GM21447 (cell line): ENCODE data around the gene PRIM2.
A peak's percentile ranks its signal among the peaks of the same experiment; 100 is the strongest.
"Not testable (repeated sequence)": the region's sequence is repeated elsewhere in the genome, so short reads cannot be mapped to it uniquely, and the experiment has no call there.

ENCODE experiments used
- ATAC-seq: cut with Tn5 transposase; IDR thresholded peaks from one replicate; pipeline ENCODE4 v1.9.1; 2021; ENCODE audit not compliant: unreplicated experiment

The PRIM2 gene

DNA sequence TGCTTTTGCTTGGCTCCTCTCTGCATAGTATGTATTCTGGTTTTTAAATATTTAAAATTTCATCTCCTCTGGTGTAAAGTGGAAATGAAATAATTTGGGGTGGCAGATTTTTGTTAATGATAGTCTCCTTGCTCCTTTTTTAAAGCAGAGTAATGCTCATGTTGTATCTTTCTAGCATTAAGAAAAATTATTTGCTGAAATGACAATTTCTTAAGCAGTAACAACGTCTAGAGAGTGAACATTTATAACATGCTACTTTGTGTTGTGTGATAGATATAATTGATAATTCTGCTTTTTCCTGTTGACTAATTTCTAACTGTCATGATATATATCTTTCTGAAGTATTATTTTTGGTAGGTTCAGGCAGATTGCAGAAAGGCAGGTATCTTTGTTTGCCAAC, 127.4 kb downstream of the PRIM2 start:
- ATAC-seq = not testable (repeated sequence)

DNA sequence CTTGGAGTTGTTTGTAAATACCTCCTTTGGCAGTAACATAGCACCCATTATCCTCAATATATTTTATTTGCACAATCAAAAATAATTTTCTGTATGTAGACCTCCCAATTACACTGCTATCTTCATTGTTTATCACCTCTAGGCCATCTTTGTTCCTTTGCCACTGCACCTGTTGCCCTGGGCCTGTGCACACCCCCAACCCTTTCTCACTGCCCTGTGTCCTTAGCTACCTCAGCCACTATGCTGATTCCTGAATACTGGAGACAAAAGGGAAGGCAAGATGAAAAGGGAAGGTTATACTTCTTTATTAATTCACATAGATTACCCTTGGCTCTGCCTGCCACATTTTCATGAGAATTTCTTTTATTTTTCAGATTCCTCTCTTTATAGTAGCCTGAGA, 127.9 kb downstream of the PRIM2 start:
- ATAC-seq = peak; percentile 29

DNA sequence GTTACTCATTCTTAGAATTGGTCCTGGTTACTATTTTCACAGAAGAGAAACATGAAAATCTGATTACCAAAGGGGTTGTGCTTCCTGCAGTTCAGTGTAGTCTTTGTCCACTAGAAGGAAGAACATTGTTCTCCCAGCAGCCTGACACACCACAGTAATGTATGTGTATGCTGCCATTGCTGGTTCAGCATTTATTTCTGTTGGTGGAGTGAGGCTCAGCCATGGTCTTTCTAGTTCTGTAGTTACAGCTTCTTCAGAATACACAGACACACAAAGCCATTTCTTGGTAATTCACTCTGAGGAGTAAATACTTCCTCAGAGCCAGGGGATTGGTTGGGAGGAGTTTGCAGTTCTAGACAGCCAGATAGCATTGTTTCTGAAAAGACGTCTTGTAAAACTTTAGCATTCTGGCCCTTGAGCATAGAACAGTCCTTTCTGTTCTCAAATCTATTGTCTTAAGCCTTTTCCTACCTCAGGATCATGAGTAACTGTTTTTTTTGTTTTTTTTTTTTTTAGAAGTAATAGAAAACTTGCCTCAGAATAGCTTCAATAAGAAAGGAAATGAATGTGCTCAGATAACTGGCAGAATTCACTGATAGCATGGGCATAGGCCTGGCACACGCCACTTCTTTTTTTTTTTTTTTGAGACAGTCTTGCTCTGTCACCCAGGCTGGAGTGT, 128.5 kb downstream of the PRIM2 start:
- ATAC-seq = peak; percentile 92

DNA sequence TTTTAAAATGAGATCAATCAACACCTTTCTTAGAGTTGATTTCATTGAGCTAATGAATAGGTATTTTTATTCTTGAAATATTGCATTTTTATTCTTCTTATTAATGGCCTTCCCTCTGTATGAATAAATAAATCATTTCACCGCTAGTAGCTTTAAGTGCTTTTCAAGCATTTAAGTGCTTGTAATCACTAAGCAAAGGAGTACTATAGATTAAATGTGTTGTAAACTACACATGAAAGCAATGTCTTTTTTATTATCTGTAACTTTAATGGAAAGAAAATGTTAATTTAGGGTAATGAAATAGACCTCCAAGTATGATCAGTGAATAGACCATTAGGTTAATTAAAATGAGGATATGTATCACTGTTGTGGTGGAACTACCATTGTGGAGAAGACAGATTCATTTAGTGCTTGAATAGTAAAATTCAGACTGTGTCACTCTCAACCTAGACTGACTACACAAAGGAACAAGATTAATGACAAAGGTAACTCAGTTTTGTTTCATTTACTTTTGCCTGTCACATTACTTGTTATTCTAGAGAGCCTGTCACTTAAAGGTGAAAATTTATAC, 132.2 kb downstream of the PRIM2 start:
- ATAC-seq = not testable (repeated sequence)

DNA sequence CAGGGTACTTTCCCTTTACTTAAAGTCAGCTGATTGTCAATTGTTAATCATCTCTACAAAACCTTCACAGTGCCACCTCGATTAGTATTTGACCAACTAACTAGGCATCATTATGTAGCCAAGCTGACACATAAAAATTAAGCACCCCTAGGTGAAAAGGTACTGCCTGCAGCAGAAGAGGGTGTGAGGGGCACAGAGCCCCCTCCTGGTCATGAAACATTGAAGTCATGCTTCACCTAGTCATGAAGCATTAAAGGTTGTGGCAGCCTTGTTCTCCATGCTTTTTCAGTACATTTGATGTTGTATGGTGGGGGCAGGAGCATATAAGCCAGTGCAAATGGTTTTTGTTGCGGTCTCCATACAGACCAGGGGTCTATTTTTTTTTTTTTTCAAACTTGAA, 142.4 kb downstream of the PRIM2 start:
- not testable (repeated sequence) for ATAC-seq

DNA sequence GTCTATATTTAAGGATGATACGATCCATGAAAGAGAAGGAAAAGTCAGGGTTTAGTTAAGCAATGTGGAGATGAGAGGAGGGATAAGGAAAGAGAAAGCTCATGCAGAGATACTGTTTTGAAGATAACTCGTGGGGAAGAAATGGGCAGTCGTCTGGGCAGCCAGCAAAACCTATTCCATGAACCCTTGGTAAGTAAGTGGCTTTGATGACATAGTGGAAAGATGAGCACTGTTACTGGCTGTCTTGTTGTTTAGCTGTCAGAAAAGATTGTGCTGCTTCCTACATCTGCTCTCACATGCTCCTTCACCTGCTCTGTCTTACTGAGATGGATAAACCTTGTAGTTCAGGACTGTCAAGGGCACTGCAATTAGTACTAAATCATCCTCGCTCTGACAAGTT, 143.6 kb downstream of the PRIM2 start:
- not testable (repeated sequence) for ATAC-seq

DNA sequence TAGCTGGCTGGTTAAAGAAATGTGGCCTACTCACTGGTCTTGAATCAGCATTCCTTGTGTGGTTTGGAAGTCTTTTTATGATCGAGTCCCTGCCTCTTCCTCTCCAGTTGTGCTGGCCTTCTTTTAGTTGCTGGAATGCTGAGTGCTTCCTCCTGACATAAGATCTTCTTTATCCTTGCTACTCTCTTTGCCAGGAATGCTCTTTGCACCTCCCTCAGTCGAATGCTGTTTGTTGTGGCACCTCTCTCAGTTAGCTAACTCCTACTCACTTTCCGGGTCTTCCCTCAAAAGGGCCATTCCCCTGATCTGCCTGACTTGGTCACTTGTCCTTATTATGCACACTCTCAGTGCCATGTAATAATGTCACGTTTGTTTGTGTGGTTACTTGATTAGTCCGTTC, 146.4 kb downstream of the PRIM2 start:
- not testable (repeated sequence) for ATAC-seq

DNA sequence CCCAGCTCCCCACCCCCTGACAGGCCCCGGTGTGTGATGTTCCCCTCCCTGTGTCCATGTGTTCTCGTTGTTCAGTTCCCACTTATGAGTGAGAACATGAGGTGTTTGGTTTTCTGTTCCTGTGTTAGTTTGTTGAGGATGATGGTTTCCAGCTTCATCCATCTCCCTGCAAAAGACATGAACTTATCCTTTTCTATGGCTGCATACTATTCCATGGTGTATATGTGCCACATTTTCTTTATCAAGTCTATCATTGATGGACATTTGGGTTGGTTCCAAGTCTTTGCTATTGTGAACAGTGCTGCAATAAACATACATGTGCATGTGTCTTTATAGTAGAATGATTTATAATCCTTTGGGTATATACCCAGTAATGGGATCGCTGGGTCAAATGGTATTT, 148.5 kb downstream of the PRIM2 start:
- ATAC-seq = not testable (repeated sequence)

DNA sequence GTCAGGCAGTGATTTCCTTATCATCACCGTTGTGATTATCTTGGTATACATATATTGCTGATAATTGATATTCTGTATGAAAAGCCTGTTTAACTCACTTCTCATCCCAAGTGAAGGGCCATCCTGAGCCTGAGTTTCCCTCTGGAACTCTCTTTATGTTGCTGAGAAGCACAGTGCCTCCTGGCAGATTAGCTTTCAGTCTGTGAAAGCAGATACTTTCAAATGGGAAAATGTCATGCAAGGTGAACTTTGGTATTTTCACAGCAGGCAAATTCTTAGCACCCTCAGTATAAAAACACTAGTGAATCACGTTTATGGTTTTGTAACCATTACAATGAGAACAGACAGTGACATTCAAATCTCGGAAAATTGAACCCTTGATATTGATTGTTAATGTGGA, 151.6 kb downstream of the PRIM2 start:
- no peak for ATAC-seq

DNA sequence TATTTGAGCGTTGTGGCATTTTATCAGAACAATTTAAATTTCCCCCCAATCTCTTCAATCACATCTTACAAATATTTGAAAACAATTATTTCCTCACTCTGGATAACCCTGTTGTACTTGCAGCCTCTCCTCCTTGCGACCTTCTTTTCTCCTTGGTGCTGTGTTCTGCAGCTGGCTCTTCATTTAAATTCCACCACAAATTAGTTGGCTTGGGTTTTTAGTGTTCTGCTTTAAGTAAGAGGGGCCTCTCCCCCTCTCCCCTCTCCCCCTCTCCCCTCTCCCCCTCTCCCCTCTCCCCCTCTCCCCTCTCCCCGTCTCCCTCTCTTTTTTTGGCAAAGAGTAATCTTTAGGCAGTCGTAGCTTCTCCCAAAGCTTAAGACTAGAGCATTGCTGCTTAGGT, 152.7 kb downstream of the PRIM2 start:
- ATAC-seq = not testable (repeated sequence)

DNA sequence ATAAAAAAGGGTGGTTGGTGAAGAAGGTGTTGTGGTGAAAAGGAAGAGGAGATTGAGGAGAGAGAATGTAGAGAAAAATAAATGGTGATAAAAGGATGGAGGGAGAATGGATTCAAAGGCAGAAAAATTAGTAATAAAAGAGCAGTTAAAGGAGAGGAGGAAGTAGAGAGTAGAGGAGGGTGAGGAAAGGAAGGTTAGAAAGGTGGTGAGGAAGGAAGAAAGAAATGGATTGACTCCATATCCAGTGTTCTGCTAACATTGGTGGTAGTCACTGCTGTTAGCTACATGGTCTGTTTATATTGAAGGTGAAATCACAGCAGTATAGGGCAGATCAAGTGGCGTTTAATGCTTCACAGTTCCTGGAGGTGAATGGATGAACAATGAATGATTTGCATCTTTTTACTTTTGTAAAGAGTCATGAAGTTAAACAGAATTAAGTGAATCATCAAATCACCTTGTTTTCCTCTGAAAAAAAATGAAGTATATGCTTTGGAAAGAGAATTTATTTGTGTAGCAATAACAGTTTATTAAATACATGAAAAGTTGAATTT, 154.0 kb downstream of the PRIM2 start:
- not testable (repeated sequence) for ATAC-seq

DNA sequence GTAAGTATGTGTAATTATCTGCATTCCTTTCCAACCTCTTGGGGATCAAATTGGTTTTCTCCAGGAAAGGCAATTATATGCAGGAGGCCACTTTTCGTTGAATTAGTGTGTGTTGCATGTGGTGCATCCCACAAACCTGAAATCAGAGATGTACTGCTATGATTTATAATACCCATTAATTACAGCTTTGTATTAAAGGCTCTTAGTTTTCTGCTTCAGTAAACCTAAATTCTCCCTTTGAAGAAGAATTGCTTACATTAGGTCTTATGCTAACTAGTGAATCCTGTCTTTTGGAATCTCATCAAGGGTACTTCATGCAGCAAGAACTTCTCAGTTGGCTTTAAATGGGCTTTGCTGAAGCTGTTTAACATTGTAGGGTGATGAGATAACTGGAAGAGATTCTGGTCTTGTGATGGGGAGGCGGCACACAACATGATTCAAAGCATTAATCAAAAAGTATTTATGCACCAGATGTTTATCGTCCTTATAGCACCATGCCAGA, 155.5 kb downstream of the PRIM2 start:
- not testable (repeated sequence) for ATAC-seq

DNA sequence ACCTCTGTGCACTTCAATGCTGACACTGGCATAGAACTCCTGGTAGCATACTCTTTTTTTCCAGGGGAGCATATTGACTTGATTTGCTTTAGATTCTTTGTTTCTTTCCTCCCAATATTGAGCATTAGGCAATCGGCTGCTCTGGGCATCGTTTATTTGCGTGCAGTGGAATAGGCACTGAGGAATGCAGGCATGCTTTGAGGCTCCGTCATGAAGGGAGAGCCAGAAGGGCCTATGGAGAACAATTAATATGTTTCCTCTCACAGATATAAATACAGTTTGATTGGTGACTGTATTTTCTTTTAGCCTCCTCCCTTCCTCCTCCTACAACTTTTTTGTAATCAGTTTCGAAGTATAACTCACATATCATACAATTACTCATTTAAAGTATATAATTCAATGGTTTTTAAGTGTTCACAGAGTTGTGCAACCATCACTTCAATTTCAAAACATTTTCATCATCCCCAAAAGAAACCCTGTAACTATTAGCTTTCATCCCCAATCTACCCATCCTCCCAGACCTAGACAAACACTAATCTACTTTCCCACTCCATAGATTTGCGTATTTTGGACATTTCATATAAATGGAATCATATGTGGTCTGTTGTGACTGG, 157.5 kb downstream of the PRIM2 start:
- ATAC-seq = not testable (repeated sequence)

DNA sequence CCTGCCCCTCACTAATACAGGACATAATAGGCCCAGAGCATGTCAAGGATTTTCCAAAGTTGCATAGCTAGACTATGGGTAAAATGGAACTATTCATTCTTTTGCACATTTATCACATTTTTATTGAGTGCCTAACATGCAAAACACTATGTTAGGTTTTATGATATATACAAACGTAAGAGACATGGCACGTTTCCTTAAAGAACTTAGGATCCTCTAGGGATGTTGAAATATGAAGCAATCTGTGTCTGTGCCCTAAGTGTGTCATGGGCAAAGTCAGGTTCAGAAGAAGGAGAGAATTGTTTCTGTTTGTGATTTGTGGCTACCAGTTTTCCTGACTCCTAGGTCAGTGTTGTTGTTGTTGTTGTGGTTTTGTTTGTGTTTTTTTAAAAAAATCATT, 158.2 kb downstream of the PRIM2 start:
- ATAC-seq = not testable (repeated sequence)

DNA sequence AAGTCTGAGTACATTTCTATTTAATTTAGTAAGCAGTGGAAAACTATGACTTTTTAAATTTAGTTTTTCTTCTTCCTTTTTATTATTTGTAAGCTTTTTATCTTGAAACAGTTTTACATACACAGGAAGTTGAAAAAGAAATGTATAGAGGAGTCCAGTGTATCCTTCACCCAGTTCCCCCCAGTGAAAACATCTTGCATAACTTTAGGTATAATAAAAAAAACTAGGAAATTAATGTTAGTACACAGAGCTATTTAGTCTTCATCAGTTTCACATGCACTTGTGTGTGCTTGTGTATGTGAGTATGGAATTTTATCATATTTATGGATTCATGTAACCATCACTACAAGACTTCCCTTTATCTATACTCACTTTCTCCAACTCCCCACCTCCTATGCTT, 162.8 kb downstream of the PRIM2 start:
- ATAC-seq = not testable (repeated sequence)

DNA sequence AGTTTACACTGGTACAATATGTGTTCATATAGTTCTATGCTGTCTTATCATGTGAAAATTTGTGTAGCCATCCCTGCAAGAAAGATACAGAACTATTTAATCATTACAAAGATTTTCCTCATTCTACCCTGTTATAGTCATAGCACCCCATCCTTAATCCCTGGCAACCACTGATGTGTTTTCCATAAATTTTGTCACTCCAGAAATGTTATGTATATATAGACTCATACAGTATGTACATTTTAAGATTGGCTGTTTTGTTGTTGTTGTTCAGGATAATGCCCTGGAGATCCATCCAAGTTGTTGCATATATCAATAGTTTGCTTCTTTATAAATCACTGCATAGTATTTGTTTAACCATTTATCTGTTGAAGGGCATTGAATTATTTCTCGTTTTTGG, 163.7 kb downstream of the PRIM2 start:
- not testable (repeated sequence) for ATAC-seq

DNA sequence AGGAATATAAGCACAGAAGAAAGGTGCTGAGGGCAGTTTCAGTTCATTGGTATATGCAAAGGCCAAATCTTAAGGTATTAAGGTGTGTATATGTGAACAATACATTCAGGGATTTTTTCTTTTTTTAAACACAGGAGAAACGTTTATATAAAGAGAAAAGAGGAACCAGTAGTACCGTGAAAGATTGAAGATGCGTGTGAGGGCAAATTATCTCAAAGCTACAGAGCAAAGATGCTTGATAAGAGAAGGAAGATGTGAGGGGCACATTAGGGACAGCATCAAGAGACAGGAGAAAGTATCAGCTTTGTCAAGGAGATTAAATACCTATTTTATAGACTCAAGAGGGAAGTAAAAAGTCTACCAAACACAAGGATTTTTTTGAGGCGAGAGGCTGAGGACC, 165.0 kb downstream of the PRIM2 start:
- ATAC-seq = not testable (repeated sequence)

DNA sequence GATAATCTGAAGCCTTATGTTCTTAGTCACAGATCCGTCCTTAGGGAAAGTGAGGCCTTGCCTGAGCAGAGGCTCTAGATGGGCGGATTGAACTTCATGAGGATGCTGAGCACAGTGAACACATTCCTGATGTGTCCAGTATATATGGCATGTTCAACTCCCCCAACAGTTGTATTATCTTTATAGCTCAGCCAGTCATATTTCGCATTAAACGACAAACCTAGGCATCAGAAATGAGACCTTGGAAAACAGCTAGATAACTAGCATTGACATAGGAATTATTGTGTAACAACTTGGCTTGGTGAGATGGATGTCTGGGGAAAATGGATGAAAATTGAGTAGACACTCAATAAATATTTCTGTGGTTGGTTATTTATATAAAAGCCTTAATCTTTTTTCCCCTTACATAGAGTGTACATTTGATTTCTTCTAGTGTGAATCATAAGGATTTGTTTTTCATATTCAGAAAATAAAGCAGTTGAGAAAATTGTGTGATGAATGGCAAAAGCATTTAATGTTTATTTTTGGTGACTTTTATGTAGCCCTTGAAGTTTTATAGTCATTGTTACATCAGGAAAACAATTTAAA, 169.2 kb downstream of the PRIM2 start:
- ATAC-seq = not testable (repeated sequence)

DNA sequence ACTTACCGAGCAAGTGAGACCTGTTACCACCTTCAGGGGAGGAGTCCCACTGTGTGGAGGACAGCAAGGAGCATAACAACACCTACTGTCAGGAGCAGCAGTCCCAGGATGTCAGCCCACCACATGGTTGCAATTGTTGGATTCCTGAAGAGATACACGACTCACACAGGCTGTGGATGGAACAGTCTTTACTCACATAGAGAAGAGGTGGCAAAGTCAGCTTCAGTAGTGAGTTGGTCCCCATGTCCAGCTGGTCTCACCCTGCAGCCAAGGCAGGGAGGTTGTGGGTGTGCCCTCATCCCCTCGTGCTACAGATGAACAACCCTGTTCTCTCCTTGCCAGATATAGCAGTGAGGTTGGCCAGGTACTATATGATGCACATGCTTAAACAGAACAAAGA, 171.1 kb downstream of the PRIM2 start:
- ATAC-seq = not testable (repeated sequence)

DNA sequence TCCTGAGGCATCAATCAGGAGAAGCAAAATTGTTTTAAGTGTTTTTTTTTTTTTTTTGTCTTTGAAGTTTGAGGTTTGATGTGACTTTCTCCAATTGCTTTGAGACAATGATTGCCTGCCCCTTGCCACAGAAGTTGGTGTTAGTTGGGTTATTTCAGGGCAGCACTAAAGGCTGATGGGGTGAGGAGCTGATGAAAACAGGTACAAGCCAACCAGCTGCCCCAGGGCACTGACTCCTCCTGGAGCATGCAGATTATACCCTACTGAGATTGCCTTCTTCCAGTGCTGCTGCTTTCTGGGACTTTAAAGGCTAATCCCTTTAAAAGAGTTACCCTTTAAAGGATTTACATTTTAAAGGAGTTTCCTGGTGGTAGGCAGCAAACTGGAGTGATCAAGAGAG, 172.5 kb downstream of the PRIM2 start:
- ATAC-seq = not testable (repeated sequence)

DNA sequence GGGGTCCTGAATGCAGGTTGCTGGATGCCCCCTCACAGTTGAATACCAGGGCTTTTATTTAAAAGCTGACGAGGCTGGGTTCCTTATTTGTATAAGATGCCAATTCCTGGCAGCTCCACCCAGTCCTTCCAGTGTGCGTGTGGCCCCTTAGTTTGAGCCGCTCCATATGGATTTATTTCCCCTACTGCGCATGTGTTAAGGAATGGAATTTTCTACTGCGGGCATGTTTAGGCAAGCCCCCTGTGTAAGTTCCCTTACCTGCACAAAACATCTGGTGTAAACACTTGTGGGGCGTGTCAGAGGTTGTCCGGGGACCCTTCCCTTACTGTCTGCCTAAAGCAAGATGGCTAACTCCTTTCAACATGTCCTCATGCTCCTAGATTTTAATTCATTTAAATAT, 174.4 kb downstream of the PRIM2 start:
- ATAC-seq = not testable (repeated sequence)
